PFSK-1 (cell line): ENCODE measurements around the gene EPS8L2.

Experiments
- FOXP2 ChIP-seq: optimal IDR thresholded peaks from 2 replicates; pipeline ENCODE3; 2011; ENCODE audit warnings: borderline replicate concordance, control low read depth, inconsistent platforms; ENCODE audit not compliant: insufficient read depth; ENCODE audit errors: extremely low read length, extremely low read depth
- POLR2AphosphoS5 ChIP-seq: IDR thresholded peaks from 2 replicates; pipeline ENCODE4 v1.6.1; 2012; ENCODE audit warnings: low read depth, mild to moderate bottlenecking, control low read depth, low read length, moderate library complexity
- REST ChIP-seq, 2 experiments: IDR thresholded peaks; 2 replicates each; pipeline versions ENCODE4 v1.6.1 to v1.8.0; 2011 to 2012; ENCODE audit warnings: low read depth in 2 of 2, low read length in 2 of 2, control low read depth in 1 of 2, inconsistent platforms in 1 of 2, mild to moderate bottlenecking in 1 of 2, moderate library complexity in 1 of 2; ENCODE audit not compliant: insufficient read depth in 1 of 2
- SIN3A ChIP-seq: IDR thresholded peaks from 2 replicates; pipeline ENCODE4 v1.6.1; 2012; ENCODE audit warnings: mild to moderate bottlenecking, low read length, moderate library complexity, borderline replicate concordance; ENCODE audit not compliant: insufficient read depth
- TAF1 ChIP-seq: IDR thresholded peaks from 2 replicates; pipeline ENCODE4 v1.6.1; 2012; ENCODE audit warnings: low read length, control low read depth, borderline replicate concordance; ENCODE audit not compliant: insufficient read depth

EPS8L2 gene

DNA sequence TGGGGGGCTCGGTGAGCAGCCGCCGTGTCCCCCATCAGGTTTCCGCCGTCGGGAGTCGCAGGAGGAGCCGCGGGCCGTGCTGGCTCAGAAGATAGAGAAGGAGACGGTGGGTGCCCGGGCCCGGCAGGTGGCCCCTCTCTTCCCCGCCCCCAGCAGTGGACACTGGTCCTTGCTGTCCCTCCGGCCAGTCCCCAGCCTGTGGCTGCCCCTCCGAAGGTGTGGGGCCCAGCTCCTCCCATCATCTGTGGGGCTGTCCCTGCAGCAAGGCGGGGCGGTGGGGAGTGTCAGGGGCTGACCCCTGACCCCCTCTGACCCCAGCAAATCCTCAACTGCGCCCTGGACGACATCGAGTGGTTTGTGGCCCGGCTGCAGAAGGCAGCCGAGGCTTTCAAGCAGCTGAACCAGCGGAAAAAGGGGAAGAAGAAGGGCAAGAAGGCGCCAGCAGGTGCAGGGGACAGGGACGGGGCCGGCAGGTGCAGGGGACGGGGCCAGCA, 15.3 kb downstream of the EPS8L2 start:
- TF ChIP-seq FOXP2 (no peak), POLR2AphosphoS5 (no peak), TAF1 (no peak), SIN3A (no peak), REST (IDR thresholded peaks at IDR 0.05; ENCODE audit: insufficient read depth in 1 of 2, low read depth in 2 of 2, low read length in 2 of 2) (no peak)

GRCh38 chr11:721741-722345, 15.8 kb downstream of the EPS8L2 start:
- TF ChIP-seq TAF1 (no peak), FOXP2 (no peak), REST (IDR thresholded peaks at IDR 0.05; ENCODE audit: insufficient read depth in 1 of 2, low read depth in 2 of 2, low read length in 2 of 2) (no peak), POLR2AphosphoS5 (no peak), SIN3A (no peak)

DNA sequence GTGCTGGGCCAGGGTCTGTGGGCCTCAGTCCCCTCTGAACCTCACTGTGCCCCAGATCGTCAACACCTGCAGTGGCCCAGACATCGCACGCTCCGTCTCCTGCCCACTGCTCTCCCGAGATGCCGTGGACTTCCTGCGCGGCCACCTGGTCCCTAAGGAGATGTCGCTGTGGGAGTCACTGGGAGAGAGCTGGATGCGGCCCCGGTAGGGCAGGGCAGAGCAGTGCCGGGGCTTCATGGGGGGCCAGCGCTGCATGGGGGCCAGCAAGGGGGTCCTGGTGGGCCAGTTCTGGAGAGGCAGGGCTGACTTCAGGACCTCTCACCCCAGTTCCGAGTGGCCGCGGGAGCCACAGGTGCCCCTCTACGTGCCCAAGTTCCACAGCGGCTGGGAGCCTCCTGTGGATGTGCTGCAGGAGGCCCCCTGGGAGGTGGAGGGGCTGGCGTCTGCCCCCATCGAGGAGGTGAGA, 16.3 kb downstream of the EPS8L2 start:
- TF ChIP-seq FOXP2 (no peak), SIN3A (no peak), REST (IDR thresholded peaks at IDR 0.05; ENCODE audit: insufficient read depth in 1 of 2, low read depth in 2 of 2, low read length in 2 of 2) (no peak), POLR2AphosphoS5 (no peak), TAF1 (no peak)

- TF ChIP-seq TAF1 (no peak), REST (IDR thresholded peaks at IDR 0.05; ENCODE audit: insufficient read depth in 1 of 2, low read depth in 2 of 2, low read length in 2 of 2) (no peak), FOXP2 (no peak), POLR2AphosphoS5 (no peak), SIN3A (no peak)
Observed at GRCh38 chr11:723120-723883, 17.3 kb downstream of the EPS8L2 start.
